Fibroblast of mammary gland (primary cell): ENCODE results near the gene CHST11.
A peak's percentile ranks its signal among the peaks of the same experiment; 100 is the strongest.

Experiments used
- DNase-seq: peaks from one replicate; pipeline ENCODE4 v3.0.0-alpha.2; 2010; ENCODE audit warnings: low read depth
- H3K4me3 ChIP-seq: 2 replicates; pipeline ENCODE4 v1.5.1; 2011; ENCODE audit warnings: low read depth, mild to moderate bottlenecking, low read length, moderate library complexity; ENCODE audit not compliant: control insufficient read depth
- TF ChIP-seq, protein P1 (sequence below): conservative IDR thresholded peaks from 2 replicates; pipeline ENCODE4 v1.5.1; 2011; ENCODE audit warnings: low read depth, low read length, inconsistent platforms; ENCODE audit not compliant: control insufficient read depth, insufficient read depth

The CHST11 gene

GRCh38 chr12:104532636-104533035 is 75.9 kb downstream of the CHST11 start:
- no peak overlapping the region for H3K4me3 ChIP-seq
- DNase-seq, result no peak
- TF ChIP-seq, protein P1, sequence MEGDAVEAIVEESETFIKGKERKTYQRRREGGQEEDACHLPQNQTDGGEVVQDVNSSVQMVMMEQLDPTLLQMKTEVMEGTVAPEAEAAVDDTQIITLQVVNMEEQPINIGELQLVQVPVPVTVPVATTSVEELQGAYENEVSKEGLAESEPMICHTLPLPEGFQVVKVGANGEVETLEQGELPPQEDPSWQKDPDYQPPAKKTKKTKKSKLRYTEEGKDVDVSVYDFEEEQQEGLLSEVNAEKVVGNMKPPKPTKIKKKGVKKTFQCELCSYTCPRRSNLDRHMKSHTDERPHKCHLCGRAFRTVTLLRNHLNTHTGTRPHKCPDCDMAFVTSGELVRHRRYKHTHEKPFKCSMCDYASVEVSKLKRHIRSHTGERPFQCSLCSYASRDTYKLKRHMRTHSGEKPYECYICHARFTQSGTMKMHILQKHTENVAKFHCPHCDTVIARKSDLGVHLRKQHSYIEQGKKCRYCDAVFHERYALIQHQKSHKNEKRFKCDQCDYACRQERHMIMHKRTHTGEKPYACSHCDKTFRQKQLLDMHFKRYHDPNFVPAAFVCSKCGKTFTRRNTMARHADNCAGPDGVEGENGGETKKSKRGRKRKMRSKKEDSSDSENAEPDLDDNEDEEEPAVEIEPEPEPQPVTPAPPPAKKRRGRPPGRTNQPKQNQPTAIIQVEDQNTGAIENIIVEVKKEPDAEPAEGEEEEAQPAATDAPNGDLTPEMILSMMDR, result no peak

- TF ChIP-seq, protein P1, result no peak
- no peak for DNase-seq
- no peak overlapping the region for H3K4me3 ChIP-seq
Observed at GRCh38 chr12:104533134-104533533, 76.4 kb downstream of the CHST11 start.

DNA sequence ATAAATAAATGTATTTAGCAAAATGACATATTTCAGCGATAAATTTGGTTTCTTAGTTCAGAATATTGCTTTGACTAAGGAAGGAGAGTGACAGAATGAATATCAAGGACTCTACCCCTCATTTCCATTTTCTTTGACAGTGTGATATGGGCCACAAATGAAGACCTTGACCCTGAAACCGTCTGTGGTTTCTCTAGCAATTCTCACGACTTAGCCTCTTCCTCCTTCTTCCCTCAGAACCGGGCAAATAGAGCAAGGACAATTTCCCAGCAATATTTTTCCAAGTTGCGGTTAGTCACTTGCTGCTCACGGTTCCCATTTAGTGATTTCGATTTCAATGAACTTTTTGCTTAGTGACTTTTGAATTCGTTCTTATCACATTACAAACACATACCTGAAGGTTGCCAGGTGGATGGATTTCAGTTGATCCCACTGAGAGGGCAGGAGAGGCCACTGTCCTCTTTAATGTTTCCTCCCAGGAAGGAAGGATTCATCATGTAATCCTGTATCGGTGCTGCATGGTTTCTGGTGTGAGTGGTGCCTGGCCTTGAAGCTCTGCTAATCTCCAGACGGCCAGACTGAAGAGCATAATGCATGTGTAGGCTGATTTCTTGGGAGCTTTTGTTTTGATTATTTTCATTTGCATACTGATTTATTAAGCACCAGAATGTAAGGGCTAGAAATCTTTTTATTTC is 77.6 kb downstream of the CHST11 start:
- H3K4me3 ChIP-seq, result no peak overlapping the region
- no peak for DNase-seq
- TF ChIP-seq, protein P1, result no peak

DNA sequence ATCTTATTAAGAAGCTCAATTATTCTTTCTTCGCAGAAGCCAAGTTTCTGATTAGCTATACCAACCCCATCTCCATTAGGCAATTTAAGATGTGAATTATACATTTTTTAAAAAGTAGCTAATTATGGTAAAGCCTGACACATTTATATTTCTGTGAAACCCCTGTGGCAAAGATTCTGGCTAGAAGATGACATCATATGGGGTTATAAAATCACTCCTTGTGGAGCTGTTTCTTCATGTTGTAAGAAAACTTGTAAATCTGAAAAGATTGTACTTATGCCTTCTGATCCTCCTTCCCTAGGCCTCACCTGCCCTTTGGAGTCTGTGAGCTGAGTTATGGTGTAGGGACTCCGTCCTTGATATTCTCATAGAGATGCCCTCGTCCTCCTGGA is 78.1 kb downstream of the CHST11 start:
- TF ChIP-seq, protein P1, result no peak
- DNase-seq, result no peak
- H3K4me3 ChIP-seq, result no peak overlapping the region

DNA sequence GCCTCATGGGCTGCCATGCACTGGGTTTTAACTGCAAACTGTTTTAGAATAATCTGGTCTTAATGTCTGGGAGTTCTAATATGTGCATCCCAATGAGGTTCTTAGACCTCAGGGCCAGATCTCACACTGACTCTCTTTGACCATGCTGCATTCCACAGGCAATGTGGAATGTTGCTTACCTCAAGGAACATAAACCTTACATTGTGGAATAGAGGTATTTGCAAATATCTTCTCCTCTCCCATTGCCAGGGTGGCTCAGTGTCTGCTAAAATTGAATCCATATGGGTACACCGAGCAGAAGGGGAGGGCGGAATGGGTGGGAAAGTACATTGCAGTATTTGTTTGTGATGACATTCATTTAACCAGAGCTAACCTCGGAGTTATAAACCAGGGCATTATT is 78.6 kb downstream of the CHST11 start:
- DNase-seq, result peak; percentile 60
- TF ChIP-seq, protein P1, result no peak
- H3K4me3 ChIP-seq, result no peak overlapping the region

DNA sequence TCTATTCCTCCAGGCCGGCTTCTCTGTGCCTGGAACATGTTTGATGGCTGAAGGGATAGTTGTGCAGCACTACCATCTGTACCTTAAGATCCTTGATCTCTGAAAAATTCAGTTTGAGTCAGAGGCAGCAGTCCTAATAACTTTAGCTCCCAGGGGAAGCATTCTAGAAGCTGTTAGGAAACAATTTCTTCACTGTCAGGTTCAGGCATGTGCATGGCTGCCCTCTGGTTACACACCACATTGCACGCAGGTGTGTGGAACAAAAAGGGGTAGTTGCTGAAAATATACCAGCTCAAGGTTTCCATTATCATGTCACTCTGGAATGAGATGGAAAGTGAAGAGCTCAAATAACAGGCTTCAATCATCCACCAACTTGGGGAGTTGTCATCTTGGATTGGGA is 80.1 kb downstream of the CHST11 start:
- TF ChIP-seq, protein P1, result no peak
- DNase-seq, result peak; percentile 38

GRCh38 chr12:104538056-104538455 is 81.3 kb downstream of the CHST11 start:
- TF ChIP-seq, protein P1, result no peak
- no peak for DNase-seq
- no peak overlapping the region for H3K4me3 ChIP-seq

More for the DNA sequence above, 80.1 kb downstream of the CHST11 start:
- no peak overlapping the region for H3K4me3 ChIP-seq
